Fibroblast of lung (primary cell): ENCODE measurements around the gene EWSR1. TPM values are rescaled to one million over a fixed set of nuclear protein-coding genes. Genes with fewer than 3 reads are reported as not detected.

ENCODE experiments used
- DNase-seq, 2 donors: peaks; one replicate each; pipeline versions ENCODE4 v3.0.0 to v3.0.0-alpha.2; 2010; ENCODE audit warnings: low read depth in 2 of 2
- H2AFZ ChIP-seq: 2 replicates; pipeline ENCODE4 v1.5.1; 2012; ENCODE audit warnings: low read length, control low read depth, inconsistent platforms
- H3K27ac ChIP-seq: 2 replicates; pipeline ENCODE4 v1.5.1; 2011; ENCODE audit warnings: low read length, control low read depth; ENCODE audit not compliant: insufficient read depth
- H3K27me3 ChIP-seq: 2 replicates; pipeline ENCODE4 v1.5.1; 2011; ENCODE audit warnings: mild to moderate bottlenecking, low read length; ENCODE audit not compliant: control insufficient read depth, insufficient read depth
- H3K36me3 ChIP-seq: 2 replicates; pipeline ENCODE4 v1.5.1; 2011; ENCODE audit warnings: low read length; ENCODE audit not compliant: control insufficient read depth, insufficient read depth
- H3K4me1 ChIP-seq: 2 replicates; pipeline ENCODE4 v1.5.1; 2011; ENCODE audit warnings: low read length; ENCODE audit not compliant: control insufficient read depth, insufficient read depth; ENCODE audit errors: extremely low read depth
- H3K4me2 ChIP-seq: 2 replicates; pipeline ENCODE4 v1.5.1; 2011; ENCODE audit warnings: low read length, control low read depth; ENCODE audit not compliant: insufficient read depth; ENCODE audit errors: extremely low read depth
- H3K4me3 ChIP-seq, 4 experiments: fragments of 200-600 bp in 1 of 4; sonication (generic) in 1 of 4; replicated peaks in 1 of 4; 2 replicates each; pipeline ENCODE4 v1.5.1; 2011 to 2016; ENCODE audit warnings: low read length in 4 of 4, low read depth in 3 of 4, mild to moderate bottlenecking in 3 of 4, control low read depth in 2 of 4, inconsistent platforms in 1 of 4, mixed read lengths in 1 of 4; ENCODE audit not compliant: insufficient read depth in 1 of 4; ENCODE audit errors: control extremely low read depth in 1 of 4
- H3K79me2 ChIP-seq: 2 replicates; pipeline ENCODE4 v1.5.1; 2012; ENCODE audit warnings: mild to moderate bottlenecking, low read length, inconsistent platforms; ENCODE audit not compliant: control insufficient read depth, insufficient read depth
- H3K9ac ChIP-seq: 2 replicates; pipeline ENCODE4 v1.5.1; 2011; ENCODE audit warnings: mild to moderate bottlenecking, low read length, control low read depth; ENCODE audit not compliant: insufficient read depth
- H3K9me3 ChIP-seq: 2 replicates; pipeline ENCODE4 v1.5.1; 2012; ENCODE audit warnings: low read depth, low read length; ENCODE audit not compliant: control insufficient read depth, insufficient read depth
- H4K20me1 ChIP-seq: 2 replicates; pipeline ENCODE4 v1.5.1; 2011; ENCODE audit warnings: low read length; ENCODE audit not compliant: control insufficient read depth, insufficient read depth; ENCODE audit errors: extremely low read depth
- EZH2 ChIP-seq: IDR thresholded peaks from 2 replicates; pipeline ENCODE4 v1.5.1; 2012; ENCODE audit warnings: low read length, control low read depth, mild to moderate bottlenecking; ENCODE audit errors: missing control alignments
- polyA plus RNA-seq, 2 donors: library from polyadenylated mRNA; depleted of rRNA in 1 of 2; stranded (reverse) in 1 of 2; unstranded in 1 of 2; fragments of >200 nt; gene quantifications; 2 replicates each; pipeline ENCODE4 v1.2.1, GENCODE V29; 2011 to 2012; ENCODE audit warnings: missing spikeins in 1 of 2
- total RNA-seq: library from RNA; depleted of rRNA; stranded (reverse); fragments of >200 nt; gene quantifications from 2 replicates; pipeline ENCODE4 v1.2.1, GENCODE V29; 2014
- TF ChIP-seq, protein P1 (sequence below), 2 donors: IDR thresholded peaks in 1 of 2; conservative IDR thresholded peaks in 1 of 2; 1 replicate in 1 of 2; 2 replicates in 1 of 2; pipeline ENCODE4 v1.5.1; 2011 to 2012; ENCODE audit warnings: low read length in 2 of 2, control low read depth in 1 of 2, inconsistent platforms in 1 of 2, low read depth in 1 of 2, mild to moderate bottlenecking in 1 of 2

The EWSR1 gene
- total and polyA plus RNA-seq, 2 donors (not counting 1 experiment from before 2014, with no cell fraction given), result 150 to 172 TPM

- H4K20me1 ChIP-seq, result no peaks in the 10 kb centered on the region
- peaks cover 29% of the 10 kb centered on the region for H3K27me3 ChIP-seq
- H3K9ac ChIP-seq, result no peak overlapping the region
- no peak overlapping the region for H2AFZ ChIP-seq
- TF ChIP-seq, protein P1, sequence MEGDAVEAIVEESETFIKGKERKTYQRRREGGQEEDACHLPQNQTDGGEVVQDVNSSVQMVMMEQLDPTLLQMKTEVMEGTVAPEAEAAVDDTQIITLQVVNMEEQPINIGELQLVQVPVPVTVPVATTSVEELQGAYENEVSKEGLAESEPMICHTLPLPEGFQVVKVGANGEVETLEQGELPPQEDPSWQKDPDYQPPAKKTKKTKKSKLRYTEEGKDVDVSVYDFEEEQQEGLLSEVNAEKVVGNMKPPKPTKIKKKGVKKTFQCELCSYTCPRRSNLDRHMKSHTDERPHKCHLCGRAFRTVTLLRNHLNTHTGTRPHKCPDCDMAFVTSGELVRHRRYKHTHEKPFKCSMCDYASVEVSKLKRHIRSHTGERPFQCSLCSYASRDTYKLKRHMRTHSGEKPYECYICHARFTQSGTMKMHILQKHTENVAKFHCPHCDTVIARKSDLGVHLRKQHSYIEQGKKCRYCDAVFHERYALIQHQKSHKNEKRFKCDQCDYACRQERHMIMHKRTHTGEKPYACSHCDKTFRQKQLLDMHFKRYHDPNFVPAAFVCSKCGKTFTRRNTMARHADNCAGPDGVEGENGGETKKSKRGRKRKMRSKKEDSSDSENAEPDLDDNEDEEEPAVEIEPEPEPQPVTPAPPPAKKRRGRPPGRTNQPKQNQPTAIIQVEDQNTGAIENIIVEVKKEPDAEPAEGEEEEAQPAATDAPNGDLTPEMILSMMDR (conservative IDR thresholded peaks at IDR 0.05 in 1 of 2, IDR thresholded peaks at IDR 0.05 in 1 of 2; ENCODE audit: low read depth in 1 of 2, low read length in 2 of 2), result no peak
- TF ChIP-seq EZH2, result no peak
- H3K4me3 ChIP-seq, result no peak overlapping the region
- H3K36me3 ChIP-seq, result no peaks in the 10 kb centered on the region
- H3K4me2 ChIP-seq, result no peak overlapping the region
- H3K79me2 ChIP-seq, result no peaks in the 10 kb centered on the region
- no peak overlapping the region for H3K27ac ChIP-seq
- H3K4me1 ChIP-seq, result no peaks in the 10 kb centered on the region
- DNase-seq, result no peak
- H3K9me3 ChIP-seq, result no peaks in the 10 kb centered on the region
Observed at GRCh38 chr22:29319072-29319471, 51.0 kb downstream of the EWSR1 start.

DNA sequence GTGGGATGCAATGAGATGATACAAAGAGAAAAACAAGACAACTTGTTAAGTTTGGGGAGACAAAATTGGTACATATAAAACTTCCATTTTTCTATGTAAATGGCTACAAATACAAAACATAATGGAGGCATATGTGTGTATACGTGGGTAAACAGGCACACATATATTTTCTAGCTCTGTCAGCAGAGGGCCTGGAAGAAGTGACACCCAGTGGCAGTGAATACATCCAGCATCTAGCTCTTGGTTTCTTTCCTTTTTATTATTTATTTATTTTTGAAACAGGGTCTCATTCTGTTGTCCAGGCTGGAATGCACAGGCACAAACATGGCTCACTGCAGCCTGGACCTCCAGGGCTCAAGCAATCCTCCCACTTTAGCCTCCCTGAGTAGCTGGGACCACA, 52.5 kb downstream of the EWSR1 start:
- peaks cover 14% of the 10 kb centered on the region for H3K27me3 ChIP-seq
- H2AFZ ChIP-seq, result no peak overlapping the region
- H3K4me2 ChIP-seq, result no peak overlapping the region
- H4K20me1 ChIP-seq, result no peaks in the 10 kb centered on the region
- no peak overlapping the region for H3K27ac ChIP-seq
- H3K9ac ChIP-seq, result no peak overlapping the region
- H3K79me2 ChIP-seq, result no peaks in the 10 kb centered on the region
- no peaks in the 10 kb centered on the region for H3K9me3 ChIP-seq
- no peak overlapping the region for H3K4me3 ChIP-seq
- H3K4me1 ChIP-seq, result no peaks in the 10 kb centered on the region
- TF ChIP-seq, protein P1 (conservative IDR thresholded peaks at IDR 0.05 in 1 of 2, IDR thresholded peaks at IDR 0.05 in 1 of 2; ENCODE audit: low read depth in 1 of 2, low read length in 2 of 2), result peak in 1 of 2 donors; percentile 18
- no peak for TF ChIP-seq EZH2
- H3K36me3 ChIP-seq, result no peaks in the 10 kb centered on the region
- no peak for DNase-seq

DNA sequence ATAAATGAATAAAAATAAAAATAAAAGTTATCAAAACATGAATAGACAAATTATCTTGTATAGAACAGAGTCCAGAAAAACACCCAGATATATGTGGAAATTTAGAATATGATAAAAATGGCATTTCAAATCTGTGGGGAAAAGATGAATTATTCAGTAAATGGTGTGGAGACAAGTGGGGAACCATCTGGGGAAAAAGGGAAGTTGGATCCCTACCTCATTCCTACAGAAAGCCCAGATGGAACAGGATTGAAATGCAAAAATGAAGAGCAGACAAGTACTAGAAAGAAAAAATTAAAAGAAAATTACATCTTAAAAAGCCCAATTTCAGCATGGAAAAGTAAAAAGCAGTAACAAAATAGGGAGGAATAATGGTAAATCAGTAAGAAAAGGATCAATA, 55.6 kb downstream of the EWSR1 start:
- no peak for TF ChIP-seq EZH2
- TF ChIP-seq, protein P1 (conservative IDR thresholded peaks at IDR 0.05 in 1 of 2, IDR thresholded peaks at IDR 0.05 in 1 of 2; ENCODE audit: low read depth in 1 of 2, low read length in 2 of 2), result no peak
- no peaks in the 10 kb centered on the region for H3K9me3 ChIP-seq
- H3K36me3 ChIP-seq, result peaks cover 7% of the 10 kb centered on the region
- no peaks in the 10 kb centered on the region for H3K4me1 ChIP-seq
- no peaks in the 10 kb centered on the region for H3K27me3 ChIP-seq
- no peak overlapping the region for H2AFZ ChIP-seq
- no peak overlapping the region for H3K9ac ChIP-seq
- no peaks in the 10 kb centered on the region for H3K79me2 ChIP-seq
- no peak for DNase-seq
- H3K4me3 ChIP-seq, result no peak overlapping the region
- H3K27ac ChIP-seq, result no peak overlapping the region
- no peaks in the 10 kb centered on the region for H4K20me1 ChIP-seq
- no peak overlapping the region for H3K4me2 ChIP-seq
